ENCODE data around the gene SLC26A5.
"Not testable (repeated sequence)": the region's sequence is repeated elsewhere in the genome, so short reads cannot be mapped to it uniquely, and the experiment has no call there.

Gene SLC26A5, protein sequence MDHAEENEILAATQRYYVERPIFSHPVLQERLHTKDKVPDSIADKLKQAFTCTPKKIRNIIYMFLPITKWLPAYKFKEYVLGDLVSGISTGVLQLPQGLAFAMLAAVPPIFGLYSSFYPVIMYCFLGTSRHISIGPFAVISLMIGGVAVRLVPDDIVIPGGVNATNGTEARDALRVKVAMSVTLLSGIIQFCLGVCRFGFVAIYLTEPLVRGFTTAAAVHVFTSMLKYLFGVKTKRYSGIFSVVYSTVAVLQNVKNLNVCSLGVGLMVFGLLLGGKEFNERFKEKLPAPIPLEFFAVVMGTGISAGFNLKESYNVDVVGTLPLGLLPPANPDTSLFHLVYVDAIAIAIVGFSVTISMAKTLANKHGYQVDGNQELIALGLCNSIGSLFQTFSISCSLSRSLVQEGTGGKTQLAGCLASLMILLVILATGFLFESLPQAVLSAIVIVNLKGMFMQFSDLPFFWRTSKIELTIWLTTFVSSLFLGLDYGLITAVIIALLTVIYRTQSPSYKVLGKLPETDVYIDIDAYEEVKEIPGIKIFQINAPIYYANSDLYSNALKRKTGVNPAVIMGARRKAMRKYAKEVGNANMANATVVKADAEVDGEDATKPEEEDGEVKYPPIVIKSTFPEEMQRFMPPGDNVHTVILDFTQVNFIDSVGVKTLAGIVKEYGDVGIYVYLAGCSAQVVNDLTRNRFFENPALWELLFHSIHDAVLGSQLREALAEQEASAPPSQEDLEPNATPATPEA

DNA sequence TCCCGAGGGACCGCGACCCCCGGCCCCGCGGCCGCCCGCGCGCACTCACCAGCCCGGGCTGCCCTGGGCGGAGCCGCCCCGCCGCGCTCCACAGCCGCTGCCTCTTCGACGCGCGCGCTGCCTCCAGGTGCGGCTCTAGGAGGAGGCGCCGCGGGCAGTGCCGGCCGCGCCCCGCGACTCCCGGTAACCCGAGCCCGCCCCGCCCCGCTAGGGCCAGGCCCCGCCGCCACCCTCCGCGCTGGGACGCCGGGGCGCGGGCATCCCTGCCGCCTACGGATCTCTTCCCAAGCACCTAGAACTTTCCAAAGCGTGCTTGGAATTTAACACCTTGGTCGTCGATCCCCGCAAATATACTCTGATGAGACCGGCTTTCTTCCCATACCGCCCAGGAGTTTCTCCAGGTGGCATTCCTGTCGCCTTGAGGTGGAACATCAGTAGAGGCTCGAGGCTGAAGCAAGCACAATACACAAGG lies at the start of gene SLC26A5:
Gene SLC26A5, minus strand, starts transcription at position 159 of the 472 bp plus-strand sequence. CDS start 24,693 bp downstream, outside the sequence.
- DNase-seq (ENCODE audit: low spot score), result peak; percentile 36

DNA sequence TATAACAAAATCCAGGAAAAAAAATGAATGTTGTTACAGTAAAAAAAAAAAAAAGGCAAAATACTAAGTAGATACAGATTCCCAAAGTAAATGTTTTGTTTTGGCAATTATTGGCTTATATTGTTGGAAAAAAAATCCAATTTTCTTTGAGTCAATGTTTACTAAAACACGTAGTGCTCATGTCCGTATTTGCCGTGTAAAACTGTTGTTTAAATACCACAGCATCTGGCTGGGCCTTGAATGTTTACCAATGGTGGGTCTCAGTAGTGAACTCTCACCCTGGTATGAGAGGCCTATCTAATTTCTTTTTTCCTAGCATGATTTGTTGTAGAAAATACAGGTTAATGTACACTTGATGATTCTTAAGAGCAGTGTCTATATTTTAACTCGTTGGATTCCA lies 41.4 kb upstream of the SLC26A5 start:
- DNase-seq (ENCODE audit: low spot score), result no peak

DNA sequence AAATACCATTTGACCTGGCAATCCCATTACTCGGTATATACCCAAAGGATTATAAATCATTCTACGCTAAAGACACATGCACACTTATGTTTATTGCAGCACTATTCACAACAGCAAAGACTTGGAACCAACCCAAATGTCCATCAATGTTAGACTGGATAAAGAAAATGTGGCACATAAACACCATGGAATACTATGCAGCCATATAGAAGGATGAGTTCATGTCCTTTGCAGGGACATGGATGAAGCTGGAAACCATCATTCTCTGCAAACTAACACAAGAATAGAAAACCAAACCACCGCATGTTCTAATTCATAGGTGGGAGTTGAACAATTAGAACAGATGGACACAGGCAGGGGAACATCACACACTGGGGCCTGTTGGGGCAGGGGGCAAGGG lies 40.9 kb upstream of the SLC26A5 start:
- DNase-seq (ENCODE audit: low spot score), result not testable (repeated sequence)

DNA sequence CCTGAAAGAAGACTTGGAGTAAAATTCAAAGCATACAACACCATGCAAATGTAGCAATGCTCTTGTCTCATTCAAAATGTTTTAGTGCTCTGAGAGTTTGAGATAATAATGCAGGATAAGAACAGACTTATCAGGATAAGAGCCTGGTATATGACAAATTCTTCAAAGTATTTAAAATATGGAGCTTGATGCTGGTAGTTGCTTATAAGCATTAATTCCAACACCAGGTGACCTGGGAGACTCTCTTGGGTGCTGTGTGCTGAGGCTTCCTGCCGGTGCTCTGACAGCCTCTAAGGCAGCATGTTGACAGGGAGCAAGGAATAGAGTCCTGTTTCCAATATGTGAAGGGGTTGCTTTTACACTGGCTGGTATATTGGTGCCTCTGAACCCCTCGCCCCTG lies 34.8 kb upstream of the SLC26A5 start:
- no peak for DNase-seq (ENCODE audit: low spot score)

DNA sequence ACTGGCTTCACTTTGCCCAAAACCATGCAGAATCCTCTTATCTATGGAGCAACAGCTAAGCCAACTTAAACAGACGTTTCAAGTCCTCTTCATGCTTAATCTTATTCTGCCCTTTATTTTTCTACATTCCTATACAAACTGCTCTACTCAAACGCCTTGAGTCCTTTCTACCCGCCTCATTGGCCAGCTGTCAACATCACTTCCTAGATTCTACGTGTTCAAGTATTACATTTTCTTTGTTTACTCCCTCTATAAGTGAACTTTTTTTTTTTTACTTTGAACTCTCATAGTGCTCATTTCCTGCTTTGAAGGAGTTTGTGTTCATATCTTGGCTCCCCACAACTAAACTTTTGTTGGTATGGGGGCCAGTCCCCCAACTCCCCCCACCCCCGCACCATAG lies 28.9 kb upstream of the SLC26A5 start:
- DNase-seq (ENCODE audit: low spot score), result no peak

DNA sequence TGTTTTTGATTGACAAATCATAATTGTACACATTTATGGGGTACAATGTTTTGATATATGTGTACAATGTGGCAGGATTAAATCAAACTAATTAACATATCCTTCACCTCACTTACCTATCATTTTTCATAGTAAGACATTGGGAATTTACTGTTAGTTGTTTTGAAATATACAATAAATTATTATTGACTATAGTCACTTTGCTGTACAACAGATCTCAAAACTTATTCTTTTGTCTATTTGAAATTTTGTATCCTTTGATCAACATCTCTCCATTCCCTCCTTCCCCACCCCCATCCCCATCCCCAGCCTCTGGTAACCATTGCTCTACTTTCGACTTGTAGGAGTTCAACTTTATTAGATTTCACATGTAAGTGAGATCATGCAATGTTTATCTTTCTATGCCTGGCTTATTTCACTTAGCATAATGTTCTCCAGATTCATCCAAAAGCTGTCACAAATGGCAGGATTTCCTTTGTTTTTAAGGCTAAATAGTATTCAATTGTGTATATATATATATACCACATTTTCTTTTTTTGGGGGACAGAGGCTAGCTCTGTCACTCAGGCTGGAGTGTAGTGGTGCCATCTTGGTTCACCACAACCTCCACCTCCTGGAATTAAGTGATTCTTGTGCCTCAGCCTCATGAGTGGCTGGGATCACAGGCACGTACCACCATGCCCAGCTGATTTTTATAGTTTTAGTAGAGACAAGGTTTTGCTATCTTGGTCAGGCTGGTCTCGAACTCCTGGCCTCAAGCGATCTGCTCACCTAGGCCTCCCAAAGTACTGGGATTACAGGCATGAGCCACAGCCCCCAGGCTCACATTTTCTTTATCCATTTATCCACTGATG lies 23.3 kb upstream of the SLC26A5 start:
- DNase-seq (ENCODE audit: low spot score), result no peak

DNA sequence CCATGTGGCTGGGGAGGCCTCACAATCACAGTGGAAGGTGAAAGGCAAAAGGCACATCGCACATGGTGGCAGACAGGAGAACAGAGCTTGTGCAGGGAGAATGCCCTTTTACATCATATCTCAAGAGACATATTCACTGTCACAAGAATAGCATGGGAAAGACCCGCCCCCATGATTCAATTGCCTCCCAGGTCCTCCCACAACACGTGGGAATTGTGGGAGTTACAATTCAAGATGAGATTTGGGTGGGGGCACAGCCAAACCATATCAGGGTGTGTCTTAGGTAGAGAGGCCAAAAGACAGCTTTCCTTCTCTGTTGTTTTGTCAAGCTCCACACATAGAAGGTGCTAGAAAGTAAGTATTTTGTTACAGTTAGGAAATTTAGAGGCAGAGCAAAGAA lies 20.8 kb upstream of the SLC26A5 start:
- DNase-seq (ENCODE audit: low spot score), result no peak

DNA sequence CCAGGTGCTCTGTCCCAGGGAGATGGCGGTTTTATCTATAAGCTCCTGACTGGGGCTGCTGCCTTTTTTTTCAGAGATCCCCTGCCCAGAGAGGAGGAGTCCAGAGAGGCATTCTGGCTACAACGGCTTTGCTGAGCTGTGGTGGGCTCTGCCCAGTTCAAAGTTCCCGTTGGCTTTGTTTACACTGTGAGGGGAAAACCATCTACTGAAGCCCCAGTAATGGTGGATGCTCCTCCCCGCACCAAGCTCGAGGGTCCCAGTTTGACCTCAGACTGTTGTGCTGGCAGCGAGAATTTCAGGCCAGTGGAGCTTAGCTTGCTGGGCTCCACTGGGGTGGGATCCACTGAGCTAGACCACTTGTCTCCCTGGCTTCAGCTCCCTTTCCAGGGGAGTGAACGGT lies 16.4 kb upstream of the SLC26A5 start:
- DNase-seq (ENCODE audit: low spot score), result no peak

DNA sequence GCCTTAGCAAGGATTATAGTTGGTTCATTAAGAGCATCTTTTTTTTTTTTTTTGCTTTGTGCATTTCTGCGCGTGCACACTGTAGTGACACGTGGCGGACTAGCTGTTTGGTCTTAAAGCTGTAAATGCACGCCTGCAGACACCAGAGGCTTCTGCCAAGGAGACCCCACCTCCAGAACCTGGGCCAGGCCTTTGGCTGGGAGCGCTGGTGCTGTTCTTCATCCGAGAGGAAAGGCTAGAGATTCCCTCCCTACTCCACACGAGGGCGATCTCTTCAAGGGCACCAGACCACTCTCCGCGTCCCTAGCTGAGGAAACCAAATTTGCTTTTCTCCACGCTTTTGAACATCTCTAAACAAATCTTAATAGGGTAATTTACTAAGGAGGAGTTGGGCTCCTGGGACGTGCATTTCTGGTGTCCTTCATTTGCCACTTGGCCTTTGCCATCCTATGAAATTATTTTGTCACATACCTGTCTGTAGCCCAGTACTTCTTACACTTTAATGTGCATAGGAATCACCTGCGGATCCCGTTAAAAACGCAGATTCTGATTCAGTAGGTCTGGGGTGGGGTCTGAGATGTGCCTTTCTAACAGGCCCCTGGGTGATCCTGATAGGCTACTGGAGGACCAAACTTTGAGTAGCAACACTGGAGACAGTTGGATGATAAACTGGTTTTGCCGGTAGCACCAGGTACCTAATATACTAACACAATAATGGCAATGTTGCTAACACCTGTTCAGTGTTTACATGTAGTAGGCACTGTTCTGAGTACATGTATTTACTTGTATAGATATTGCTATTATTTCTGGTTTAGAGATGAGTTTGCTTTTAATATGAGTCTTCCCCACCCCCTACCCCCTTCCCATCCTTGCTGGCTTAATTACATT lies 1.3 kb upstream of the SLC26A5 start:
- peak; percentile 77 for DNase-seq (ENCODE audit: low spot score)

DNA sequence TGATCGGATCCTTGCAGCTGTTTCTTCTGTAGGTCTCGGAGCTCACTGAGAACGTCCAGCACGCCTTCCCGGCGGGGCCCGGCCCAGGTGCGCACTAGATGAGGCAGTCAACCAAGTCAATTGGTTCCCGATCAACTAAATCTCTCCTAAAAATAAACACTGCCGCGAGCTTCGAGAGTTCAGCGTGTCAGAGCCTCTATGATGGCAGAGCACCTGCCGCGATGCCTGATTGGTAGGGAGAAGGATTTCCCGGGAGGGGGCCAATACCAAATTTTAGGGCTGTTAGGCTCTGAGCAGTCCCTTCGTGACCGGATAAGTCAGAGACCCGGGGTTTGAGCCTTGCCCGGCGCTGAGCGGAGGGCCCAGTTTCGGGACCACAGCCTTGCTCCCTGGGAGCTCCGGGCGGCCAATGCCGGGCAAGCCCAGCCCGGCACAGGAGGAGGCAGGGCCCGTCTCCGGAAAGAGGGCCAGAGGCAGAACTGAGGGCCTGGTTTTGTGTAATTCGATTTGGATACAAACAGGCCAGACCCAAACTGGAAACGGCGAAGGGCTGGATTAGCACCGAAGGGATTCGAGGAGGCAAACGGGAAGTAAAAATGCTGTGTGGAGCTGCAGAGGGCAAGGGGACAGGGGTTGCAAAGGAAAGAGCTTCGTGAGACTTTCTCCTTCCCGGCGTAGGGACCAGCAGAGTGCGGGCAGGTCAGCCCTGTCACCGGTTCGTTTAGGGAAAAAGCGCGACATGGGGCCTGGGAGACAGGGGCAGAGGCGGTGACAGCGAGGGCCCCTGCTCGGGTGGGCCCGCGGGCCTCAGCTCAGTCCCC lies 569 bp downstream of the SLC26A5 start:
- DNase-seq (ENCODE audit: low spot score), result peak; percentile 49

DNA sequence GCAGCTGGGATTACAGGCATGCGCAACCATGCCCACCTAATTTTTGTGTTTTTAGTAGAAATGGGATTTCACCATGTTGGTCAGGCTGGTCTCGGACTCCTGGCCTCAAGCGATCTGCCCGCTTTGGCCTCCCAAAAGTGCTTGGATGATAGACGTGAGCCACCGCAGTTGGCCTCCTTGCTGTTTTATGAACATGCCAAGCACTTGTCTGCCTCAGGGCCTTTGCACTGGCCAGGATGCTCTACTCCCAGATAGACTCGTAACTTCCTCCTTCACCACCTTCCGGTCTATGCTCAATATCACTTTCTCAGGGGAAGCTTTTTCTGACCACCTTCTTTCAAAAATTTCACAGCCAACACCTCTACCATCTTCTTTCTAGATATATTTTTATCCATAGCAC lies 6.3 kb downstream of the SLC26A5 start:
- DNase-seq (ENCODE audit: low spot score), result no peak

DNA sequence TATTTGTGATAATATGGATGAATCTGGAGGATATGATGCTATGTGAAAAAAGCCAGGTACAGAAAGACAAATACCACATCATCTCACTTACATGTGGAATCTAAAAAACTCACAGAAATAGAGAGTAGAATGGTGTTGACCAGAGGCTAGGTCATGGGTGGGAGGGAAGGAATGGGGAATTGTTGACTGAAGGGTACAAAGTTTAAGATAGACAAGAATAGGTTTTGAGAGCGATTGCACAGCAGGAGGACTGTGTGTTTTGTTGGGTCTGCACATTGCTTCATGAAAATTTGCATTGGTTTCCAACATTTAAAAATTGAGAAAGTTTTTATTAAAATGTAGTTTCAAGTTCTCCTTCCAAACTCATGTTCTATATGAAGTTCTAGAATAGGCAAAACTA lies 8.4 kb downstream of the SLC26A5 start:
- no peak for DNase-seq (ENCODE audit: low spot score)

DNA sequence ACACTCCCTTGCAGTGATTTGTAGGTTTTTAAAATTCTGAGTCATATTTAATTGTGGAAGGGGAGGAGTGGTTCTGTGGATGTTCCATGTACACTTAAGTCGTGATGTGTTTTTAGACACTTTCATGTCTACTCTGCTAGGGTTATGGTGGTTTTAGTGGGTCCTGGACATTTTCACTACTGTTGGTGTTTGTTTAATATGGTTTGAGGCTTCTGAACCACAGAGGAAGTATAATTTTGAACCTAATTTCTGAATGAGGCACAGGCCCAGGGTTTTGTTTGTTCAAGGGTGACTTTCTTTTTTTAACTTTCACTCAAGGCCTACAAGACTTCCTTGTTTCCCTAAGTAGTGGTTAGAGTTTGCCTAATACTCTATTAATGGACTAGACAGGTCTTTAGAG lies 13.3 kb downstream of the SLC26A5 start:
- no peak for DNase-seq (ENCODE audit: low spot score)

DNA sequence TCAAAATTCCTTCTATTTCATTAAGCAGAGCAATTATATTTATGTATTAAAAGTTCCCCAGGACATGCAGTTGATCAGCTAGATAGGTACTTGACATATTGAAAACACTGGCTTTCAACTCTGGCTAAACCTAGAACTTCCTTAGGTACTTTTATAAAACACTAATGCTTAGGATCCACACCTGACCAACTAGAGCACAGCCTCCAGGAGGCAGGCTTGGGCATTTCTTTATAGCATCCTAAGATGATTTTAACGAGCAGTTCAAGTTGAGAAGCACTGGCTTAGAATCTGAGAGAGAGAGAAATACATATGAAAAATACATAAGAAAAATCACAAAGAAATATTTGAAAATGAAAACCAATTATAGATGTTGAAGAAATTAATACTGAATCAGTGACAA lies 20.8 kb downstream of the SLC26A5 start:
- no peak for DNase-seq (ENCODE audit: low spot score)

DNA sequence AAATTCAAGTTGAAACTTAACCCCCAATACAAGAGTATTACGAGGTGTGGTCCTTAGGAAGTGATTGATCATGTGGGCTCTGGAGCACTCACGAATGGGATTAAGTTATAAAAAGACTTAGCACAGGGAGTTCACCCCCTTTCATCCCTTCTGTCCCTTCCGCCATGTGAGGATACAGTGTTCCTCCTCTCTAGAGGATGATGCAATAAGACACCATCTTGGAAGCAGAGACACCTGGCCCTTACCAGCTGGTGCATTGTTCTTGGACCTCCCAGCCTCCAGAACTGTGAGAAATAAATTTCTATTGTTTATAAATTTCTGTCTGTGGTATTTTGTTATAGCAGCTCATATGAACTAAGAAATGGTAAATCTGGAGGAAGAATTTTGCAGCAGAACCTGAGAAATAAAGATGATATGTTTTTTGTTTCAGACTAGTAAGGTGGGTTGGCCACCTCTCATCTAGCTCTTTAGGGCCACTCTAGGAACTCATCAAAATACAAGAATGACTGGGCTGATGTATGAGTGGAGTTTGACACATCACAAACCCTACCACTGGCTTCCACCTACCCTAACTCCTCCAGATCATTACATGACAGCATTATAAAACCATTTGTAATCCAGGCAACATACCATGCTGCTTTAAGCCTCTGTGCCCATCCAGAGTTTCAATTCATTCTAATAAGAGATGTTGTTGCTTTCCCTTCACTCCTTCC lies 22.4 kb downstream of the SLC26A5 start:
- no peak for DNase-seq (ENCODE audit: low spot score)

DNA sequence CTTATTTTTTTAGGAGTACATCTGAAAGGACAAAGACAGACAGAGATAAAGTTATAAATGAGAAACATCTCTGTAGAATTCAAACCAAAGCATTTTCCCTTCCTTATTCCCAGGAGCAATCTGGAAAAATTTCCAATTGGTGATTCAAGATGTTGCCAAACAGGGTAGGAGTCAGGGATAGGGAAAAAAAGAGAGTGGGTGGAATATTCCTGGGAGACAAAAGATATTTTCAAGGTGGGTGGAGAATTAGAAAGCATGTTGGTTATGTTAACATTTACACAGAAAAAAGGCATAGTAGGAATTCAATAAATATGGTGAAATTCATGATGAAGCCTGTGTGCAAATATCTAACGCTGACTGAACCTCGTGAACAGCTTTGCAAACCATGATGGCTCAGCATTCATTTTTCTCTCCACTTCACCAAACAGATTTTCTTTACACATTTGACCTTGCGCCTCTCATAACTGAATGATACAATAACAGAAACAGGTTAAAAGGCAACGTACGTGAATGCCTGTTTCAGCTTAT lies 25.1 kb downstream of the SLC26A5 start:
- DNase-seq (ENCODE audit: low spot score), result no peak

DNA sequence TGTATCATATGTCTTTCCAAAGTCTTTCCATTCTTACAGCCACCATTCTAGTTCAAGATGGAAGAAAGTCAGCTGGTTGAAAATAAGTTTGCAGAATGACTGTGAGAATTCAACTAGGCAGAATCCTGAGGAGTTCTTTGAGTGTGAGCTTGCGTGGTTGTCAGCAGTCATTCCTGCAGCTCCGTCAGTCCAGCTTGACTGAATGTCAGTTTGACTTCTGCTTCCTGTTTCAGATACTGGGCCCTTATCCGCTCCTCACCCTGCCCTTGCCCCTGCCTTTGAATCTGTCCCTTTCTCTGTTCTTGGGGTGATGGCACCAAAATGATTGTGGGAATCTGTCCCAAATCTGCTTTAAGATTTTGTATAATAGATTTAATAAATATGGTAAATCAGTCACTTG lies 27.8 kb downstream of the SLC26A5 start:
- DNase-seq (ENCODE audit: low spot score), result no peak

DNA sequence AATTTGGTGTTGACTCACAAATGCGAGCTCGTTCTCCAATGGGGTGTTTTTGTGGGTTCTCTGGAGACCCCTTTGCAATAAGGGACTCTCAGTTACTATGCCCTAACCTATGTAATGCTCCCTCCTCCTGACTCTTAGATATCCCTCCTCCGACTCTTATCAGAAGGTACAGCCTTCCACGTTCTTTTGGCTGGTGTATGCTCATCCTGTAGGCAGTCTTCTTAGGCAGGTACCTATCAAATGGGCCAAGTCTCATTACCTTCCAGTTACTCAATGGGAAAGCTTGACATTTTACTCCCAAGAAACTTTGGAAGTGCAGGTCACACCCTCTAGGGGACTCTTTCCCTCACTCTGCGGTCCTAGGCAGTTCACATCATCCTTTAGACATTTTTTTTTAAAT lies 32.6 kb downstream of the SLC26A5 start:
- no peak for DNase-seq (ENCODE audit: low spot score)

DNA sequence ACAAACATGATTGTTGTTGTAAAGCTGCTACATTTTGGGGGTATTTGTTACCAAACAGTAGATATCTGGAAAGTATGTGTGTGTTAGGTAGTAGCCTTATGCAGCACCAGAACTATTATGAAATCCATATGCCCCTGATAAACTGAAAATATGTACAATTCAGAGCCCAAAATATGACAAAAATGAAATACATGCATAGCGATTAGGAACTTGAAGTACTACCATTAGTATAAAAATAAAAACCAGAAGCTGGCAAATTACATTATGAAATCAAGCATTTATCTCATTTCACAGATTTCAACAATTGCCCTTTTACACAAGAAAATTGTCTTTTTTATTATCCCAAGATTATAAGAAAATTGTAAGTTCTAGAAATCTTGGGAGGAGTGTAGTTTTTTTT lies 33.9 kb downstream of the SLC26A5 start:
- DNase-seq (ENCODE audit: low spot score), result no peak

All from GM03348 (cell line).